ENCODE results near the gene SYNDIG1.

The SYNDIG1 gene

DNA sequence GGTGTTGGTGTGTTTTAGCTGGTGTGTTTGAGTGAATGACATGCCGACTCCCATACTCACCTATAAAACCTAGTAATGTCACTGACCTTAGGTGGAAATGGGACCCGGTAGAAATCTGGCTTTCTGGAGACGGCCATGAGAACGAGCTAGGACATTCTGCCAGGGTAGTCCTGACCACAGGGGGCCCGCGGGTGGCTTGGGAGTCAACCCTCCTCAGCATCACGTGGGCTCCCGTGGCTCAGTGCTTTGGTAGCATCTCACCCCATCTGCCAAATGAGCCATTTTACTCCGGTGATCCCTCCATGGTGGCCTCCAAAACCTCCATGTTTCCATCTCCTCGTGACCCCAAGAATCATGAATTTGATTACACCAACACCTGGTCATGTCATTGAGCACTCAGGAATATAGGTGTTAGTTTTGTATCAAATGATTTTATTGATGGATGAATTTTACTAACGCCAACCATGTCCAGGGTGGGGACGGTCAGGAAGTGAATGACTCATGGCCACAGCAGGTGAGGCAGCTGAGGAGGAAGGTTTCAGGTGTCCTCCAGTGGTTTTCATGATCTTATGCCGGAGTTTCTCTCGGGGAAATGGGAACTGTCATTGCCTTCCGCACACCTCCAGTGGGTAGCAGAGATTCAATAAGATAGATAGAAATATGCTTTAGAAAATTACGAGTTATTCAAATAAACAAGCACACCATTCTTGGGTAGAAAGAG lies 195.0 kb downstream of the SYNDIG1 start:
- no peak for DNase-seq

DNA sequence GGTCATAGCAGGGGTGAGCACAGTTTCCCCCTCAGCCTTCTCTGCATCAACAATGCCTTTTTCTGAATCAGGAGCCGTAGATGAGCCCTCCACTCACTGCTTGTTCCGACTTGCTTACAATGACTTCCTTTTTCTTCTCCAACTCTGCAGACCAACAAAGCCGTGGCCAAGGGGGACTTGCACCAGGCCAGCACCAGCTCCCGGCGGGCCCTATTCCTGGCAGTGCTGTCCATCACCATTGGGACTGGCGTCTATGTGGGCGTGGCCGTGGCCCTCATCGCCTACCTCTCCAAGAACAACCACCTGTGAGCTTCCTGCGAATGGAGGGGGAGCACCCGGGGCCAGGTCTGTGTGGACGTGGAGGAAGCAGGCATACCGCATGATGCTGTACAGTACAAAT lies 195.8 kb downstream of the SYNDIG1 start:
- DNase-seq: no peak

DNA sequence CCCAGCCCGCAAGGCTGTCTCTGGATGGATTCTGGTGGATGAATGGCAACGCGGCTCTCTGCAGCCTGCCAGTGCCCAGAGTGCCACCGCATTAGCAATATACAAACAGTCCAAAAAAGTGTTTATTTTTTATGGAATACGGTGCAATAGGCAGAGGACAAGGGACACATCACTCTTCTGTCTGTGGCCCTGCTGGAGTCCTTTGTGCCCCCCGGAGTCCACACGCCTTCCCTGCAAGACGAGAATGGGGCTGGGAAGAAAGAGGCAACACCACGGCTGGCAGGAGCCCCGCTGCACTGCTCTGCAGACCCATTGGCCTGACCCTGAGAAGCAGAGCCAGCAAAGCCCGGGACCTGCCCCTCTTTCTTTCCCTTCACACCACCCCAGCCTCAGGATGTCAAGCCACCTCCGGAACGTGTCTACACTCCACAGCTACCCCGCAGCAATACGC lies 196.3 kb downstream of the SYNDIG1 start:
- DNase-seq: no peak

DNA sequence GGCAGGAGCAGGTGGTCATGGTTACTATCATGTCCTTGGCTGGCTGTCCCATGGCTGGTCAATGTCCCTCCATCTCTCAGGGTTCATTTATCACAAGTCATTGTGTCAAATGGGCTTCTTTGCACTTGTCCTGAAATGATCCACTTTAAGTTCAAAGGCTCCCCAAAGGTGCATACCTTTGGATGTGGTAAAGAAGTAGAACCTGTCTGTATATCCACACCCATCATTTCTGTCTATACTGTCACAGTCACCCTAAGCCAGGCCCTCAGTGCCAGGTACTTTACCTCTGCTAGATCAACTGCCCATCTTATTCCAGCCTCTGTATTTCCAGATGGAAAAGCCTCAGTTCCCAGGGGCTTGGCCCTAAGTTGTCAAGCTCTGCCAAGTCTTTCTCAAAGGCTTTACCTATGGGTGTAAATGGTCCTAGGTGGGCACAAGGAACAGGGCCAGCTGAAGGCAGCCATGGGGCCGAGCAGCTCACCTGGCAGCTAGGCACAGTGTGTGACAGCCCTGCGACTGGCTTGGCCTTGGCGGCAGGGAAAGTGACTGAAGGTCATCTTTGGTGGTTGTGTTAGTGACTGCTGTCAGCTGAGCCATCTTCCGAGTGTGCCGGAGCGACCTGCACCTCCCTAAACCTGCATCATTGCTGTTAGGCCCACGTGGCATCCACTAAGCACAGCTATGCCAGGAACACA lies 198.4 kb downstream of the SYNDIG1 start:
- no peak for DNase-seq

DNA sequence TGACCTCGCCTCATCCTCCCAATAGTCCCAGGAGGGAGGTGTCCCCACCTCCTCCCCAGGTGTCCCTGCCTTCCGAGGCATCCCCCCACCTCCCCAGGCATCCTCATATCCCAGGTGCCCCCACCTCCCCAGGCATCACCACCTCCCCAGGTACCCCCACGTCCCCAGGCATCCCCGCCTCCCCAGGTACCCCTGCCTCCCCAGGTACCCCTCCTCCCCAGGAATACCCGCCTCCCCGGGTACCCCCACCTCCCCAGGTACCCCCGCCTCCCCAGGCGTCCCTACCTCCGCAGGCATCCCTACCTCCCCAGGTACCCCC lies 198.9 kb downstream of the SYNDIG1 start:
- DNase-seq: no peak

DNA sequence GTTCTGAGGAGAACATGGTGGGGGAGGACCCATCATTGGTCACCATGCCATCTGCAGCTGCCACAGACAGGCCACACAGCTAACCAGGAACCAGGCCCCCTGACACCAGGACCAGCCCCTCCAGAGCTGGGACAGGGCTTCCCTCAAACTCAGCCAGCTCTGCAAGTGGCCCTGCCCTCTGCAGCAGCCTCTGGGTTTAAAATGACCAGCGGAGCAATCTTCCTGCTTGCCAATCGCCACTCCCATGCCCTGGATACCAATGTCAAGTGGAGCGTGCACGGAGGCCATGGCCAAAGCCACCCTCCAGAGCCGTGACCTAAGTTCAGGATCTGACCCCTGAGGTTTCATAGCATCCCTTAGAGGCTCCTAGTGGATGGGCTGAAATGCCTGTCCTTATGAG lies 199.4 kb downstream of the SYNDIG1 start:
- no peak for DNase-seq

DNA sequence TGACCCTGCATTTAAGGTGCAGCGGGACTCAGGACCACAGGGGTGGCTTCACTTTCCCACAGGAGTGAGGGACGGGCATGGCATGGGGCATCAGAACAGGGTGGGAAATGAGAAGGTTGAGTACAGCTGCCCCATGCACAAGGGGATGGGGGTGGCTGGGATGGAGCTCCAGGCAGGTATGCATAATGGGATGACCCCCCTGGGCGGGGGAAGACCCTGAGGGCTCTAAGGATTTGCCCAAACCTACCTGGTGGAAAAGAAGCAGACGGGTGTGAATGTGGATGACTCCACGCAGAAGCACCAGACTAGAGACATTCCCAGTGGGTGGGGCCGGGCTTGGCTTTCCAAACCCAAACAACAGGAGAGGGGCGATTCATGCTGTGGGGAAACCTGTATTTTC lies 200.3 kb downstream of the SYNDIG1 start:
- DNase-seq: no peak

DNA sequence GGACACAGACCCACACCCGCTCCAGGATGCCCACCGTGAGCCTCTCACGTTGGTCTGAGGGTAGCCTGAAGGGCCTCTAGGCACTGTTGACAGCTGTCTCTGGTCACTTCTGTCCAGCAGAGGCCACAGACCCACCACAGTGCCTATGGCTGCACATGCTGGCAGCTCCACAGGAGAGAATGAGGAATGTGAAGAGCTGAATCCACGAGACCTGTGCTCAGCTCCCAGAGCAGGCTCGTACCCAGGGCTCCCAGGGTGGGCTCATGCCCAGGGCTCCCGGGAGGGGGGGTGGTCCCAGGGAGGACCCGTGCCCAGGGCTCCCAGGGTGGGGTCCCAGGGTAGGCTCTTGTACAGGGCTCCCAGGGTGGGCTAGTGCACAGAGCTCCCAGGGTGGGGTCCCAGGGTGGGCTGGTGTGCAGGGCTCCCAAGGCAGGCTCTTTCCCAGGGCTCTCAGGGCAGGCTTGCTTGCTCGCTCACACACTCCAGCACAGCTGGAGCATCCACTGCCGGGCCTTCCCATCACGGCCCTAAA lies 201.0 kb downstream of the SYNDIG1 start:
- no peak for DNase-seq

DNA sequence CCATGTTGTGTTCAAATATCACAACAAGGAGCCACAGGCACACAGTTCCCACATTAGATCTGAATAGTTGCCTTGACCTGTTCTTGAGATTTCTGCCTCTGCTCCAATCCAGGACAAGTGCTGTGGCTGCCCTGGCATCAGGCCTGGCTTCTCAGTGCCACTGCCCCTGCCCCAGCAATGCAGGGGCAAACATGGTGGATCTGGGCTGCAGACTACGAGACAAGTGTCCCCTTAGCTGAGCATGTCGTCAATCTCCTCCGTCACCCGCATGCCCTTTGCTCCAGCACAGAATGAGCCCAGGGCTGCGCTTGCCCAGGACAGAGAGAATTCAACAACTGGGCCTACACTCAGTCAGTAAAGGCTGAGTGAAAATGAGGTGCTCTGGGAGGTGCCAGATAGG lies 201.6 kb downstream of the SYNDIG1 start:
- DNase-seq: no peak

DNA sequence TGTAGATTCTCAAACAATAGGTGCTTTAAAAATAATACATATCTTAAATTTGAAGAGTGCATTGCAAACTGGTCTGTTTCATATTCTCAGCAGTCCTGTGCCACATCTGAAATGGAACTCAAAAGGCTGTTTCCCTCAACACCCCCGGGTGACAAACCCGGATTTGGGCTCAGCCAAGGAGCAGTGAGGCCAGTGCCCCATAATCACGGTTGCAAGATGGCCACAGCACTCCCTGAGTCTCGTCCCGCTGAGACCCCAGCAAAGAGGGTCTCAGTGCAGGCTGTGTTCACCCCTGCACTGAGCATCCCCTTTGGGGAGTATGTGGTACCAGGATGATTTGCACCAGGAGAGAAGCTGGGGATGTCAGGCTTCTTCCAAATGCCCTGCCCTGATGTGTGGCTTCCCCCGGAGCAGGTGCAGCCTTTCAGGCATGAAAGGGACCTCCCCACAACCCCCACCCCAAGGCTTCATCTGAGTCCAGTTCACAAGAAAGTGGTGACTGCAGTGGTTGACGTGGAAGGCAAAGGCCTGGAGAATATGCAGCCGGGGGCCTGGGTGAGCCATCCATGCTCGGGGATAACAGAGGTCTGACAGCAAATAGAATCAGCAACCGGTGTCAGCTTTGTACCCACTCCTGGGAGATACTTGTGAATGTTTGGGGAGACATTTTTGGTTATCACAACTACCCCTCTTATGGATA lies 202.9 kb downstream of the SYNDIG1 start:
- DNase-seq: no peak

DNA sequence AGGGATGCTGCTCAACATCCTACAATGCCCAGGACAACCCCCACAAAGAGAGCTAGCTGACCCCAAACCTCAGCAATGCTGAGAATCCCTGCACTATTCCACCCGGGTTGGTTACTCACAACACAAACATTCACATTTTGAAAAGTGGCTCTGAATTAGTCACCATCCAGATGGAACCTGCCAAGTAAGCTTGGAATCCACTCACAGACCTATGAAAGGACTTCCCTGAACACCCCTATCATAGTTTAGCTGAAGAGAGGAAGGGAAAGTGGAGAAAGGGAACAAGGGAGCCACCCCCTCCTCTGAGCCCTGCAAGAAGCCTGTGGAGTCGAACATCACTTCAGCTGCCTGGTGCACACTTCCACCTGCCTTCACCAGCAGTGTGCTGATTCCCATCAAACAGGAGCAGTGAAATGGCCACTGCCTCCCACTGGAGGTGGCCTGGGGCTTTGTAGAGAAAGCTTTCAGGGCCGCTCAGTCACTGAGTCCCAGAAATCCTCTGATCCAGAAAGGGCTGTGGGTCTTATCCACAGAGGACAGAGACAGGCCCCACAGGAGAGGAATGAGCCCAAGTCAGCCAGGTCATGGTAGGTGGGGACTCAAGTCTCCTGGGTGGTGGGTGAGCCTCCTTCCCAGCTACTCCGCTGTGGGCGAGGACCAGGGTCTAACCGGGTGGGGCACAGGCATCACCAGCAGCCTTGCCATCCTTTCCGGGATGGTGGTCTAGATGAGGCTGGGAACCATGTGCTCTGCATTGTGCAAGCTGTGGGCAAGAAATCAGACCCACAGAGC lies 203.7 kb downstream of the SYNDIG1 start:
- no peak for DNase-seq

DNA sequence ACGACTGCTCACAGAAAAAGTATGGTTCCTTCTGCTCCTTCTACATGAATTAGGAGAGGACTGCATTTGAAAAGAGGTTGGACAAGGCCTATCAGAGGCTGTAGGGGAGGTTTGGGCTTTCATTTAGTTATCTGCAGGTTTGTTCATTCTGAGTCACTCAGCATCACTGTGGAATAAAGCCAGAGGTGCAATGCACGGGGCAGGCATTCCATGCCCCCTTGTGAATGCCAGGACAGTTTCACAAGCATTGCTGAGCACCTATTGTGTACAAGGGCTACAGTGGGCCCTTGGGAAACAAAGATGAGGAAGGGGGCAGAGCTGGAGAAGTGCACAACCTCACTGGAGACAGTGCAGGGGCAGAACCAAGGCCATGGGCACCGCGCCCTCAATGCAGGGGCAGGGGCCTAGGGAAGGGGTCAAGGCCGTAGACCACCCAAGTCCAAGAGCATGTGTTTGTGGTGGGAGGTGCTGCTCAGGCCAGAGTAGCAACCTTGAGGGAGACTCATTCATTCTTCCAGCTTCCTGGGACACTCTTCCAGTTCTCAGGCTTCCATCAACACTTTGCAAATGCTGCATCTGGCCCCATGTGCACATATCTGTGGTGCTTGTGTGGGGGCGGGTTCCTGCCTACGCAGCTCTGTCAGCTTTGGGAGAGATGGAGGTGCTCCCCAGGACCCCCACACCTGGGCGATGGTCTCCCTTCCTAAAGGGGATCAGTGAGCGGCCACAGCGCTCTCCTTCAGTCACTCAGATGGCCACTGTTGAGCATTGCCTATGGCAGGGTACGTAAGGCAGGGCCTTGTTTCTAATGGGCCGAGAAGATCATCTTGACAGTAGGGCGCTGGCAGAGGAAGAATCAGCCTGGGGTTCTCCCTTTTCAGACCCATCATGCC lies 204.5 kb downstream of the SYNDIG1 start:
- DNase-seq: no peak

DNA sequence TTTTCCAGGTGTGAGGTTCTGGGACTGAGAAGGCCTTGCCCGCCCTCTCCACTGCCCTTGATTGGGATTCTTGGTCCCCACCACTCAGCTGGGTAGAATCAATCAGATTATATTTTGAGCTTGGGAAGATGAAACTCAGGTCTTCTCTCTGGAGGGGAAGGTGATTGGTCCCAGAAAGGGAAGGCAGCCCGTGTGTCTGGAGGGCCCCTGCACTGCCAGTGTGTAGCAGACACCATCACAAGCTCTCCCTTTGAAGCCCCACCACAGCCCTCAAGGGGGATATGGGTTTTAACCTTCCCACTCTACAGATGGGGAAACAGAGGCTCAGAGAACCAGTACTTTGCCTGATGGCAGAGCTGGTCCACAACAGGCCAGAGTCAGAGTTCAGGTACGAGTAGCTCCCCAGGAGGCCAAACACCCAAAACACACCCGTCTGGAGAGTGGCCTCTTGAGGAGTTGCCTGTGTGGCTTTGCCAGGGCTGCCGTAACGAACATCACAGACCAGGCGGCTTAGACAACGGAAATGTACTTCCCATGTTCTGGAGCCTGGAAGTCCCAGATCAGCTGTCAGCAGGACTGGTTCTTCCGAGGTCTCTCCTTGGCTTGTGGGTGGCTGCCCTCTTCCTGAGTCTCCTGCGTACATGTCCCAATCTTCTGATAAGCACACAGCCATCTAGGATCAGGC lies 205.6 kb downstream of the SYNDIG1 start:
- no peak for DNase-seq

DNA sequence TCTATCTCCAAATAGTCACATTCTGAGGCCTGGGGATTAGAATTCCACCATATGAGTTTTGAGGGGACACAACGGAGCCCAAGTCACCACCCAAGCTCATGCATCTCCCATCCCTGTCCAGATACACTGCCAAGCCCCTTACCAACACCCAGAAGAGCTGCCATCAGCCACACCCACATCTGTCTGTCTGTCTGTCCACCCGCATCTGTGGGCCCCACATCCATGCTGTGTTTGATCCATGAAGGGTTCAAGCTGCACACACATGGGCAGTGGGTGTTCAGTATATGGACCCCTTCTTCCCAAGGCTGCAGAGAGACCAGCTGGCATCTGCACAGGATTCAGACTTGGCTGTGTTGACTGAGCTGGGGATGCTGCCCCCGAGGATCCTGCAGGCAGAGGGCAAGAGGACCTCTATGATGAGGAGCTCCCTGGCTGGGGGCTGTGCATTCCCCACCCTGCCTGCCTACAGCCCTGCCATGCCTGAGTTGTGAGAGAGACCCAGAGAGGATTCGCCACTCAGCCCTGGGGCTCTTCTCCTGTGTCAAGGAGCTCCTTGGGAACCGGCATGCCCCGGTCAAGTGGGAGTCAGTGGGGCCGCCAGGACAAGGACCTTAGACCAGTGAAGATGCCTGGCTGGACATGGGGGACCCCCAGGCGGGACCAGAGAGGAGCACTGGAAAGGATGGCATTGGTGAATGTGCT lies 206.4 kb downstream of the SYNDIG1 start:
- DNase-seq: no peak

DNA sequence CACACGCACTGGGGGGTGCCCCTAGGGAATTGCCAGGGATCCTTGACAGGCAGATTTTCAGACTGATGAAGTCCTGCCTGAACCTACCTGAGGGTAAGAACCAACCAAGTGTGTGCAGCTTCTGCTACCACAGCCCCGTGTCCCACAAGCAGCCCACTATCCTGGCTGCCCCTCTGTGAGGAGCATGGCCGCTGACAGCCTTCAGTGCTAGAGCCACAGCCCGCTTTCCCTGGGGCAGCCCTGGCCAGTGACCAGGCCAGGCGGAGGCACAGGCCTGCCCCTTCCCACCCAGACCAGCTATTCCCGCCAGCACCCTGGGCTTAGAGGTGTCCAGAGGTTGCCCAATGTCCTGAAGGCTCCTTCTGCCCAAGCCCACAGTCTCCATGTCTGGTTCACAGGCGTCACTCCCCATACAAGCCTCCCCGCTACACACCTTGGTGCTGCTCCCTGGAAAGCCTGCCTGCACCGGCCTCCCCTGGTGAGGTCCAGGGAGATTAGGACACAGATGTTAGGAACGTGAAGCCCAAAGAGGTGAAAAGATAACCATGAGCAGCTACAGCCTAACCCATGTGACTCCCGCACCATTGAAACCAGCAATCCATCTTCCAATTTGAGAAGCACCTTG lies 207.0 kb downstream of the SYNDIG1 start:
- DNase-seq: no peak

DNA sequence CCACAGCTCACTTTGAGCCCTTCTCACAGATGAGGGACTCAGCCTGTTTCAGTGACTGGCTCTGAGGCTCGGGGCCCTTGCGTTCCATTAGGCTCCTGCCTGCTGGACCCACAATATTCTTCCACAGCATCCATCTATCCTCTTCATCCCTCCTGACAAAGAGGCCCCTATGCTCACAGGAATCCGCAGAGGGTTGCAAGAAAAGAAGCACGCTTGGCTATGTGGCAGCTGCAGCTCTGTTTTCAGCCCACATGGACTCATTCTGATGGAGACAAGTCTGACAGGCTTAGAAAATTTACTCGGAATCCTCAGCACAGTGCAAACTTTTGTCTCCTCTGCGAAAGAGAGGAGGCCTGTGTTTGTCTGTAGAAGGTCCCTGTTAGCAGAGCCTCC lies 207.5 kb downstream of the SYNDIG1 start:
- no peak for DNase-seq

DNA sequence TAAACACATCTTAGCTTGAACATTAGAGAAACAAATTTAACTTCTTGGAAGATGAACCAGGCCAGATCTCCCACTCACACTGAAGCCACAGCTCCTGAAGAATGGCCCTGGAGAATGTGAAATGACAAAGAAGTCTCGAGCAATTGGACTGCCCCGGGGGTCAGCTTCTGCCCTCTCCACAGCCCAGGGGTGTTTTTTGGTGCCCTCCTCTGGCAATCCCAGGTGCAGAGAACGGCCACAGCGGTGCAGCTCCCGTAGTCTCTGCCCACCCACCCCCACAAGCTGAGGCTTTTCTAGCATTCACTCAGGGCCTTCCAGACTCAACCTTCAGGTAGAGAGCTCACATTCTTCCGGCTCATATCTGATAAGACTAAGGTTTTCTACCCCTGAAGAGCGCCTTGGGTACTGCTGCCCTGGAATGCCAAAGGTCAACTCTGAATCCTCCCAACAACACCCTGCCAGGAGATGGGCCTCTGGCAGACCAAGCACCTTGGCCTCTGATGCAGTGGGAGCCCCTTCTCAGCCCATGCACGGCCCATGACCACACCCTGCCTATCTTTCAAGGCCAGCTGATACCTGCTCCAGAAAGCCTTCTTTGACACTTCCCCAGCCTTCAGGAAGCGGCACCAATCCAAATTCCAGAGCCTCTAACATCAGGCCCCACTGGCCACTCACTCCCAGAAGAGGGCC lies 208.3 kb downstream of the SYNDIG1 start:
- no peak for DNase-seq

DNA sequence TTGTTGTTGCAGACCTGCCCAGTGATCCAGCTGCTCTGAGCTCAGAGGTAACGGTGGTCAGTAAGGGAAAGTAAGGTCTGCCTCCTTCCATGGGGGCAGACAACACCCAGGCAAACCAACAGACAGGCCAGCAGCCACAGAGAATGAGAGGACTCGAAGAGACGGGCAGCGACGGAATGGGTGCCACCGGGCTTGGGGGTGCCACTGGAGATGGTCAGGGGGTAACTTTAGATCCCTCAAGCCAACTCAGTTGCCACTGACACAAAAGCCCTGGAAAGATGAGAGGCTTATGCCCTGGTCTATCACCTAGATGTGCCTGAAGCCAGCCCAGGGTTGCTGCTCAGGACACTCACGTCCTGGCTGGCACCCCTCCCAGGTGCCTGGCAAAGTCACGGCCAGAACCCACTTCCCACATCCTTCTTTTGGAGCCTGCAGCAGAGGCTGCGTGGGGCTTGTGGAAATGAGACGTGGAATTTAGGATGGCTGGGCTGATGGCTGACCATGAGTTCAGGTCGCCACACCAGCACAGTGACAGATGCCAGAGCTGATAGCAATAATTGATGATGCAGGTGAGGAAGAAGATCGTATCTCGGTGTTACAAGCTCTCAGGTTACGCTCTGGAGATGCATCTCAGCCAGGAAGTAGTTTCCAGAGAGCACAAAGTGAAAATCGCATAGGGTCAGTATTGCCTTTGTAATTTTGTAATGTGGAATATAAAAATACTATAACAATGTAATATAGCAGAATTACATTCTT lies 209.1 kb downstream of the SYNDIG1 start:
- DNase-seq: no peak

Measured in CD4-positive, alpha-beta T cell treated with Interleukin-21 for 1 hour (primary cell).